ENCODE data around the gene BRD3. TPM values are rescaled to one million over a fixed set of nuclear protein-coding genes. Genes with fewer than 3 reads are reported as not detected.
"Not testable (repeated sequence)": the region's sequence is repeated elsewhere in the genome, so short reads cannot be mapped to it uniquely, and the experiment has no call there.

BRD3 gene
- 4.5 and 6.5 TPM in 2 replicates for total RNA-seq

- DNase-seq (ENCODE audit: low read depth) (peak; percentile 63), FAIRE-seq (no peak)
- peak within 1 kb of the TSS; percentile 65 for H3K4me3 ChIP-seq (ENCODE audit: low read depth, low read length)
- TF ChIP-seq CTCF (IDR thresholded peaks at IDR 0.05; ENCODE audit: insufficient read depth, low read length, severe bottlenecking) = no peak
- H3K27me3 ChIP-seq (ENCODE audit: control insufficient read depth, insufficient read depth, low read length) = peaks cover 11% of the 10 kb centered on the region
- peaks cover 3% of the 10 kb centered on the region for H3K36me3 ChIP-seq (ENCODE audit: control insufficient read depth, insufficient read depth, low read length)
These were observed at the start of gene BRD3 for GRCh38 chr9:134067904-134068743. TSS of gene BRD3 (minus strand) at chr9:134068026. CDS start at chr9:134053477, 14,549 bp downstream.

- no peak overlapping the region for H3K4me3 ChIP-seq (ENCODE audit: low read depth, low read length)
- FAIRE-seq = no peak
- no peaks in the 10 kb centered on the region for H3K27me3 ChIP-seq (ENCODE audit: control insufficient read depth, insufficient read depth, low read length)
- no peak for DNase-seq (ENCODE audit: low read depth)
- no peak for TF ChIP-seq CTCF (IDR thresholded peaks at IDR 0.05; ENCODE audit: insufficient read depth, low read length, severe bottlenecking)
- H3K36me3 ChIP-seq (ENCODE audit: control insufficient read depth, insufficient read depth, low read length) = no peaks in the 10 kb centered on the region
These were observed 44.7 kb upstream of the BRD3 start for GRCh38 chr9:134112561-134112960.

DNA sequence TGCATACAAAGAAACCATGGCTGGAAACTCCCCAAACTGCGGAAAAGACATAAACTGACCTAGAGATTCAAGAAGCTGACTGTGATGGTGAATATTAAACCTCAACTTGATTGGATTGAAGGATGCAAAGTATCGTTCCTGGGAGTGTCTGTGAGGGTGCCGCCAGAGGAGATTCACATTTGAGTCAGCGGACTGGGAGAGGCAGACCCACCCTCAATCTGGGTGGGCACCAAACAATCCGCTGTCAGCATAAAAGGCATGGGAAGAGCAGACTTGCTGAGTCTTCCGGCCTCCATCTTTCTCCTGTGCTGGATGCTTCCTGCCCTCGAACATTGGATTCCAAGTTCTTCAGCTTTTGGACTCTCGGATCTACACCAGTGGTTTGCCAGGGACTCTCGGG, 43.2 kb upstream of the BRD3 start:
- Histone ChIP-seq H3K27me3 (ENCODE audit: control insufficient read depth, insufficient read depth, low read length) (no peaks in the 10 kb centered on the region), H3K36me3 (ENCODE audit: control insufficient read depth, insufficient read depth, low read length) (no peaks in the 10 kb centered on the region), H3K4me3 (ENCODE audit: low read depth, low read length) (no peak overlapping the region)
- no peak for TF ChIP-seq CTCF (IDR thresholded peaks at IDR 0.05; ENCODE audit: insufficient read depth, low read length, severe bottlenecking)
- DNase-seq (ENCODE audit: low read depth) (no peak), FAIRE-seq (no peak)

GRCh38 chr9:134103391-134103998, 35.7 kb upstream of the BRD3 start:
- Histone ChIP-seq H3K27me3 (ENCODE audit: control insufficient read depth, insufficient read depth, low read length) (peaks cover 2% of the 10 kb centered on the region), H3K36me3 (ENCODE audit: control insufficient read depth, insufficient read depth, low read length) (no peaks in the 10 kb centered on the region), H3K4me3 (ENCODE audit: low read depth, low read length) (no peak overlapping the region)
- no peak for DNase-seq (ENCODE audit: low read depth)
- no peak for TF ChIP-seq CTCF (IDR thresholded peaks at IDR 0.05; ENCODE audit: insufficient read depth, low read length, severe bottlenecking)
- peak; percentile 95 for FAIRE-seq

GRCh38 chr9:134101623-134102149, 33.9 kb upstream of the BRD3 start:
- no peak for DNase-seq (ENCODE audit: low read depth)
- FAIRE-seq = no peak
- Histone ChIP-seq H3K4me3 (ENCODE audit: low read depth, low read length) (no peak overlapping the region), H3K27me3 (ENCODE audit: control insufficient read depth, insufficient read depth, low read length) (peaks cover 2% of the 10 kb centered on the region), H3K36me3 (ENCODE audit: control insufficient read depth, insufficient read depth, low read length) (no peaks in the 10 kb centered on the region)
- no peak for TF ChIP-seq CTCF (IDR thresholded peaks at IDR 0.05; ENCODE audit: insufficient read depth, low read length, severe bottlenecking)

- not testable (repeated sequence) for H3K36me3 ChIP-seq (ENCODE audit: control insufficient read depth, insufficient read depth, low read length); H3K4me3 ChIP-seq (ENCODE audit: low read depth, low read length); DNase-seq (ENCODE audit: low read depth); FAIRE-seq; H3K27me3 ChIP-seq (ENCODE audit: control insufficient read depth, insufficient read depth, low read length)
These were observed 33.3 kb upstream of the BRD3 start for GRCh38 chr9:134101133-134101532.

All from bronchial epithelial cell (primary cell).